WTC11 (cell line): ENCODE results near the gene INHA. TPM values are rescaled to one million over a fixed set of nuclear protein-coding genes. Genes with fewer than 3 reads are reported as not detected.

ENCODE experiments used
- ATAC-seq: fragments of 200-7000 bp; cut with Tn5 transposase; 2 replicates; pipeline ENCODE4 v1.10.0; 2021; ENCODE audit warnings: mild to moderate bottlenecking, moderate library complexity
- CTCF ChIA-PET: fragments of 300-600 bp; sonication (Branson Sonifier 250); formaldehyde crosslinking; loops from one replicate; lab custom pipeline; 2021; ENCODE audit warnings: antibody characterized with exemption; lab: Charles Lee
- POLR2A ChIA-PET: fragments of 350-600 bp; sonication (Branson Sonifier 250); formaldehyde crosslinking; loops from one replicate; lab custom pipeline; 2021; ENCODE audit warnings: antibody characterized with exemption; lab: Charles Lee
- DNase-seq: peaks from one replicate; pipeline ENCODE4 v3.0.0; 2021; ENCODE audit warnings: low spot score
- H3K27ac Mint-ChIP-seq: 2 replicates; pipeline ENCODE4 v1.8.0; 2021; ENCODE audit warnings: mixed read lengths
- H3K27me3 Mint-ChIP-seq: 2 replicates; pipeline ENCODE4 v1.8.0; 2021; ENCODE audit warnings: low read depth, mild to moderate bottlenecking, moderate library complexity, mixed read lengths
- H3K36me3 Mint-ChIP-seq: 2 replicates; pipeline ENCODE4 v1.8.0; 2021; ENCODE audit warnings: mixed read lengths
- H3K4me1 Mint-ChIP-seq: 2 replicates; pipeline ENCODE4 v1.8.0; 2022; ENCODE audit warnings: mixed read lengths
- H3K4me3 Mint-ChIP-seq: 2 replicates; pipeline ENCODE4 v1.8.0; 2021; ENCODE audit warnings: mild to moderate bottlenecking, moderate library complexity, mixed read lengths
- H3K9me3 Mint-ChIP-seq: 2 replicates; pipeline ENCODE4 v1.8.0; 2021; ENCODE audit warnings: mixed read lengths
- FOXJ3 ChIP-seq: sonication (generic); formaldehyde crosslinking; IDR thresholded peaks from 2 replicates; pipeline ENCODE4 v1.9.0; 2021; ENCODE audit warnings: missing genetic modification reagents, mild to moderate bottlenecking, borderline replicate concordance
- FOXP1 ChIP-seq: sonication (generic); formaldehyde crosslinking; IDR thresholded peaks from 2 replicates; pipeline ENCODE4 v1.8.0; 2022; ENCODE audit warnings: missing genetic modification reagents, mild to moderate bottlenecking, moderate library complexity, borderline replicate concordance
- IRF2 ChIP-seq: sonication (generic); formaldehyde crosslinking; IDR thresholded peaks from 2 replicates; pipeline ENCODE4 v1.8.0; 2022; ENCODE audit warnings: low read depth, missing genetic modification reagents, borderline replicate concordance
- NFE2L1 ChIP-seq: sonication (generic); formaldehyde crosslinking; IDR thresholded peaks from 2 replicates; pipeline ENCODE4 v1.8.1; 2023; ENCODE audit warnings: missing genetic modification reagents
- NR2C2 ChIP-seq: sonication (generic); formaldehyde crosslinking; IDR thresholded peaks from 2 replicates; pipeline ENCODE4 v1.8.0; 2022; ENCODE audit warnings: mild to moderate bottlenecking, missing genetic modification reagents
- RELA ChIP-seq: sonication (generic); formaldehyde crosslinking; IDR thresholded peaks from 2 replicates; pipeline ENCODE4 v1.8.1; 2022; ENCODE audit warnings: missing genetic modification reagents, mild to moderate bottlenecking, borderline replicate concordance
- ZBTB21 ChIP-seq: sonication (generic); formaldehyde crosslinking; IDR thresholded peaks from 2 replicates; pipeline ENCODE4 v1.8.1; 2023; ENCODE audit warnings: mild to moderate bottlenecking, missing genetic modification reagents, borderline replicate concordance
- ZNF121 ChIP-seq: sonication (generic); formaldehyde crosslinking; IDR thresholded peaks from 2 replicates; pipeline ENCODE4 v1.8.0; 2023; ENCODE audit warnings: missing genetic modification reagents
- ZNF232 ChIP-seq: sonication (generic); formaldehyde crosslinking; IDR thresholded peaks from 2 replicates; pipeline ENCODE4 v1.8.0; 2022; ENCODE audit warnings: mild to moderate bottlenecking, missing genetic modification reagents
- ZNF317 ChIP-seq: sonication (generic); formaldehyde crosslinking; IDR thresholded peaks from 2 replicates; pipeline ENCODE4 v1.8.1; 2023; ENCODE audit warnings: low read depth, mild to moderate bottlenecking, moderate library complexity, missing genetic modification reagents, borderline replicate concordance
- ZNF423 ChIP-seq: fragments of 250-450 bp; sonication (Bioruptor Pico); IDR thresholded peaks from 2 replicates; pipeline ENCODE4 v2.1.2; 2022; ENCODE audit warnings: mild to moderate bottlenecking, moderate library complexity
- total RNA-seq: library from RNA; stranded (reverse); gene quantifications from 3 replicates; pipeline ENCODE4 v1.2.3, GENCODE V29; 2021
- TF ChIP-seq, protein P1 (sequence below): sonication (generic); formaldehyde crosslinking; IDR thresholded peaks from 2 replicates; pipeline ENCODE4 v1.8.0; 2022; ENCODE audit warnings: missing genetic modification reagents
- TF ChIP-seq, protein P2 (sequence below): sonication (generic); formaldehyde crosslinking; IDR thresholded peaks from 2 replicates; pipeline ENCODE4 v1.8.1; 2023; ENCODE audit warnings: mild to moderate bottlenecking, missing genetic modification reagents
- TF ChIP-seq, protein P3 (sequence below): sonication (generic); formaldehyde crosslinking; IDR thresholded peaks from 2 replicates; pipeline ENCODE4 v1.8.1; 2023; ENCODE audit warnings: mild to moderate bottlenecking, missing genetic modification reagents
- TF ChIP-seq, protein P4 (sequence below): fragments of 250-450 bp; sonication (Bioruptor Pico); IDR thresholded peaks from 2 replicates; pipeline ENCODE4 v2.1.2; 2022; ENCODE audit warnings: mild to moderate bottlenecking, moderate library complexity
- TF ChIP-seq, protein P5 (sequence below): sonication (generic); formaldehyde crosslinking; IDR thresholded peaks from 2 replicates; pipeline ENCODE4 v1.8.1; 2023; ENCODE audit warnings: mild to moderate bottlenecking, missing genetic modification reagents, moderate library complexity
- TF ChIP-seq, protein P6 (sequence below): sonication (generic); formaldehyde crosslinking; IDR thresholded peaks from 2 replicates; pipeline ENCODE4 v1.8.0; 2022; ENCODE audit warnings: mild to moderate bottlenecking, missing genetic modification reagents
- TF ChIP-seq, protein P7 (sequence below): sonication (generic); formaldehyde crosslinking; IDR thresholded peaks from 2 replicates; pipeline ENCODE4 v1.8.1; 2023; ENCODE audit warnings: mild to moderate bottlenecking, moderate library complexity, missing genetic modification reagents

Gene INHA
- total RNA-seq, 1 experiment from 2014 or later: 1.4 TPM

DNA sequence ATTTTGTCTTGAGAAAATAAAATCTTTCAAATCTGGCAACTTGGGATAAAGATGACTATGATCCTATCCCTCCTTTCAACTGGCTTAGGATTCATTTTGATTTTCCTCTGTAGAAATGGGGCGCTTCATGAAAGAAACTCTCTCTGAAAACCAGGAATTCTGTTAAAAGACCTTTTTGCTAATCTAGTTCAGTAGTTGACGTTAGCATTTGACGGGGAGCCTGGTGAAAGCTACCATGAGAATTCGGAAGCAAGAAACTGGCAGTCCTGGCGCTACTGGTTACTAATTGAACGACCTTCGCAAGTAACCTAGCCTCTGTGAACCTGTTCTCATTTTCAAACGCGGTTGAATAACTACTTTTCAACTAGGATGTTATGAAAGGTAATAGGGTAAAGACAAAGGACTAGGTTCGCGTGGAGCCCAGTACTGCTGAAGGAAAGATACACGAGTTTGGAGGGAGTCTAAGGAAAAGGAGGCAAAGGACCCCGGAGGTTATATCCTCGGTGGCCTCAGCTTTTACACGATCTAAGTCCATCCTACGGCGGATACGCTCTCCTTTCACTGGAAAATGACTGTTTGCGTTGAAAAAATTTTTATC is 24.9 kb downstream of the INHA start:
- TF ChIP-seq, protein P1, sequence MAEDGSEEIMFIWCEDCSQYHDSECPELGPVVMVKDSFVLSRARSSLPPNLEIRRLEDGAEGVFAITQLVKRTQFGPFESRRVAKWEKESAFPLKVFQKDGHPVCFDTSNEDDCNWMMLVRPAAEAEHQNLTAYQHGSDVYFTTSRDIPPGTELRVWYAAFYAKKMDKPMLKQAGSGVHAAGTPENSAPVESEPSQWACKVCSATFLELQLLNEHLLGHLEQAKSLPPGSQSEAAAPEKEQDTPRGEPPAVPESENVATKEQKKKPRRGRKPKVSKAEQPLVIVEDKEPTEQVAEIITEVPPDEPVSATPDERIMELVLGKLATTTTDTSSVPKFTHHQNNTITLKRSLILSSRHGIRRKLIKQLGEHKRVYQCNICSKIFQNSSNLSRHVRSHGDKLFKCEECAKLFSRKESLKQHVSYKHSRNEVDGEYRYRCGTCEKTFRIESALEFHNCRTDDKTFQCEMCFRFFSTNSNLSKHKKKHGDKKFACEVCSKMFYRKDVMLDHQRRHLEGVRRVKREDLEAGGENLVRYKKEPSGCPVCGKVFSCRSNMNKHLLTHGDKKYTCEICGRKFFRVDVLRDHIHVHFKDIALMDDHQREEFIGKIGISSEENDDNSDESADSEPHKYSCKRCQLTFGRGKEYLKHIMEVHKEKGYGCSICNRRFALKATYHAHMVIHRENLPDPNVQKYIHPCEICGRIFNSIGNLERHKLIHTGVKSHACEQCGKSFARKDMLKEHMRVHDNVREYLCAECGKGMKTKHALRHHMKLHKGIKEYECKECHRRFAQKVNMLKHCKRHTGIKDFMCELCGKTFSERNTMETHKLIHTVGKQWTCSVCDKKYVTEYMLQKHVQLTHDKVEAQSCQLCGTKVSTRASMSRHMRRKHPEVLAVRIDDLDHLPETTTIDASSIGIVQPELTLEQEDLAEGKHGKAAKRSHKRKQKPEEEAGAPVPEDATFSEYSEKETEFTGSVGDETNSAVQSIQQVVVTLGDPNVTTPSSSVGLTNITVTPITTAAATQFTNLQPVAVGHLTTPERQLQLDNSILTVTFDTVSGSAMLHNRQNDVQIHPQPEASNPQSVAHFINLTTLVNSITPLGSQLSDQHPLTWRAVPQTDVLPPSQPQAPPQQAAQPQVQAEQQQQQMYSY (CRISPR knock-in tag): no peak
- TF ChIP-seq, protein P2, sequence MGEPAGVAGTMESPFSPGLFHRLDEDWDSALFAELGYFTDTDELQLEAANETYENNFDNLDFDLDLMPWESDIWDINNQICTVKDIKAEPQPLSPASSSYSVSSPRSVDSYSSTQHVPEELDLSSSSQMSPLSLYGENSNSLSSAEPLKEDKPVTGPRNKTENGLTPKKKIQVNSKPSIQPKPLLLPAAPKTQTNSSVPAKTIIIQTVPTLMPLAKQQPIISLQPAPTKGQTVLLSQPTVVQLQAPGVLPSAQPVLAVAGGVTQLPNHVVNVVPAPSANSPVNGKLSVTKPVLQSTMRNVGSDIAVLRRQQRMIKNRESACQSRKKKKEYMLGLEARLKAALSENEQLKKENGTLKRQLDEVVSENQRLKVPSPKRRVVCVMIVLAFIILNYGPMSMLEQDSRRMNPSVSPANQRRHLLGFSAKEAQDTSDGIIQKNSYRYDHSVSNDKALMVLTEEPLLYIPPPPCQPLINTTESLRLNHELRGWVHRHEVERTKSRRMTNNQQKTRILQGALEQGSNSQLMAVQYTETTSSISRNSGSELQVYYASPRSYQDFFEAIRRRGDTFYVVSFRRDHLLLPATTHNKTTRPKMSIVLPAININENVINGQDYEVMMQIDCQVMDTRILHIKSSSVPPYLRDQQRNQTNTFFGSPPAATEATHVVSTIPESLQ (CRISPR knock-in tag): no peak
- TF ChIP-seq ZNF121 (CRISPR knock-in tag) (no peak), RELA (no peak), ZNF232 (CRISPR knock-in tag) (no peak), FOXJ3 (CRISPR knock-in tag) (no peak), ZNF423 (no peak), ZNF317 (CRISPR knock-in tag) (no peak), ZBTB21 (CRISPR knock-in tag) (no peak), NFE2L1 (CRISPR knock-in tag) (no peak), IRF2 (CRISPR knock-in tag) (no peak)
- TF ChIP-seq, protein P3, sequence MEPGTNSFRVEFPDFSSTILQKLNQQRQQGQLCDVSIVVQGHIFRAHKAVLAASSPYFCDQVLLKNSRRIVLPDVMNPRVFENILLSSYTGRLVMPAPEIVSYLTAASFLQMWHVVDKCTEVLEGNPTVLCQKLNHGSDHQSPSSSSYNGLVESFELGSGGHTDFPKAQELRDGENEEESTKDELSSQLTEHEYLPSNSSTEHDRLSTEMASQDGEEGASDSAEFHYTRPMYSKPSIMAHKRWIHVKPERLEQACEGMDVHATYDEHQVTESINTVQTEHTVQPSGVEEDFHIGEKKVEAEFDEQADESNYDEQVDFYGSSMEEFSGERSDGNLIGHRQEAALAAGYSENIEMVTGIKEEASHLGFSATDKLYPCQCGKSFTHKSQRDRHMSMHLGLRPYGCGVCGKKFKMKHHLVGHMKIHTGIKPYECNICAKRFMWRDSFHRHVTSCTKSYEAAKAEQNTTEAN (CRISPR knock-in tag): no peak
- no peak for ATAC-seq
- ChIA-PET CTCF (interaction anchor here (1.1 to 5.6 kb wide), 15 partner anchors 13 to 493 kb away, joined by 3 to 53 read pairs (median 4); partner anchors contain the start of genes CHPF, GMPPA, INHA and OBSL1), POLR2A (interaction anchor here (0.8 to 3.6 kb wide), 7 partner anchors 20 to 53 kb away, joined by 3 to 24 read pairs (median 14); partner anchors contain the start of genes CHPF, INHA, OBSL1 and TMEM198)
- Mint-ChIP-seq H3K27ac (peak overlapping the region; percentile 99), H3K4me1 (peaks cover 36% of the 10 kb centered on the region), H3K4me3 (peak overlapping the region; percentile 97), H3K27me3 (no peaks in the 10 kb centered on the region), H3K36me3 (peaks cover 2% of the 10 kb centered on the region; the same call in 1 of the 2 replicates), H3K9me3 (no peaks in the 10 kb centered on the region)
- DNase-seq: no peak

DNA sequence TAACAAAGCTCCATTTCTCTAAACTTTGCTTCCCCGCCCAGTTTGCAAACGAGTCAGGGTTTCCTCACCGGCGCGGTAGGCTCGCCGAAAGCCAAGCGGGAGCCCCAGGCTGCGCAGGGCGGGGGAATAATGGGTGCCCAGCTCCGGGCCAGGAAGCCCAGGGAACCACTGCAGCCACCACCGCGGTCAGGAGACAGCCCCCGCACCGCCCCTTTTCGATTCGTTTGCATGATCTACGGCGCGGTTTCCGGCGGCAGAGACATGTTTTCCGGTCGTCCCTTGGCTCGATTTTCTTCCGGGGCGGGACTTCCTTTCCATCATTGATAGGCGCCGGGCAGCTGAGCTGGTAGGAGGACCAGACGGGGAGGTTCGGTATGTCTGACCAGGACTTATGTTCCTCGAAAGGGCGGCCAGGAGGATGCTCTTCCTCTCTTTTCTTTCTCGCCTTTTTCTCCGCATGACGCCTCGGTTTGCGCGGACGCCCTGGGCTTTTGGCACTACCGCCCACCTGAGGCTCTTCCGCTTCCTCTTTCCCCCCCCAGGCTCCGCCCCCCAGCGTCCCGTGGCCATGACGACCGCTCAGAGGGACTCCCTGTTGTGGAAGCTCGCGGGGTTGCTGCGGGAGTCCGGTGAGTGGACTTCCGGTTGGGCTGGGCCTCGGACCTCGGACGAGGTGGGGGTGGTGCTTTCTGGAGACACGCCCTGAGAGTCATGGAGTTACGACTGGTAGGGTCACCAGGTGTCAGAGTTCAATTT is 25.6 kb downstream of the INHA start, which contains the start of gene STK11IP:
Gene STK11IP, plus strand, starts transcription at position 306 of the 756 bp plus-strand sequence. Its CDS starts 263 bp downstream, at position 569.
- CTCF ChIA-PET: interaction anchor here (0.5 to 5.6 kb wide), 19 partner anchors 12 to 493 kb away, joined by 3 to 53 read pairs (median 4); partner anchors contain the start of genes CHPF, DNPEP, GMPPA and INHA
- Mint-ChIP-seq H3K9me3 (no peaks in the 10 kb centered on the region), H3K27me3 (no peaks in the 10 kb centered on the region), H3K4me3 (peak within 1 kb of the TSS; percentile 97), H3K36me3 (peaks cover 4% of the 10 kb centered on the region), H3K4me1 (peaks cover 33% of the 10 kb centered on the region), H3K27ac (peak within 1 kb of the TSS; percentile 99)
- POLR2A ChIA-PET: interaction anchor here (0.6 to 3.6 kb wide), 11 partner anchors 20 to 101 kb away, joined by 3 to 24 read pairs (median 5); partner anchors contain the start of genes CHPF, GMPPA, INHA and OBSL1
- DNase-seq (peak; percentile 94), ATAC-seq (peak; percentile 89)
- TF ChIP-seq, protein P4, sequence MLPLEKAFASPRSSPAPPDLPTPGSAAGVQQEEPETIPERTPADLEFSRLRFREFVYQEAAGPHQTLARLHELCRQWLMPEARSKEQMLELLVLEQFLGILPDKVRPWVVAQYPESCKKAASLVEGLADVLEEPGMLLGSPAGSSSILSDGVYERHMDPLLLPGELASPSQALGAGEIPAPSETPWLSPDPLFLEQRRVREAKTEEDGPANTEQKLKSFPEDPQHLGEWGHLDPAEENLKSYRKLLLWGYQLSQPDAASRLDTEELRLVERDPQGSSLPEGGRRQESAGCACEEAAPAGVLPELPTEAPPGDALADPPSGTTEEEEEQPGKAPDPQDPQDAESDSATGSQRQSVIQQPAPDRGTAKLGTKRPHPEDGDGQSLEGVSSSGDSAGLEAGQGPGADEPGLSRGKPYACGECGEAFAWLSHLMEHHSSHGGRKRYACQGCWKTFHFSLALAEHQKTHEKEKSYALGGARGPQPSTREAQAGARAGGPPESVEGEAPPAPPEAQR (CRISPR knock-in tag): no peak
- TF ChIP-seq, protein P5, sequence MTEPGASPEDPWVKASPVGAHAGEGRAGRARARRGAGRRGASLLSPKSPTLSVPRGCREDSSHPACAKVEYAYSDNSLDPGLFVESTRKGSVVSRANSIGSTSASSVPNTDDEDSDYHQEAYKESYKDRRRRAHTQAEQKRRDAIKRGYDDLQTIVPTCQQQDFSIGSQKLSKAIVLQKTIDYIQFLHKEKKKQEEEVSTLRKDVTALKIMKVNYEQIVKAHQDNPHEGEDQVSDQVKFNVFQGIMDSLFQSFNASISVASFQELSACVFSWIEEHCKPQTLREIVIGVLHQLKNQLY (CRISPR knock-in tag): no peak
- TF ChIP-seq, protein P6, sequence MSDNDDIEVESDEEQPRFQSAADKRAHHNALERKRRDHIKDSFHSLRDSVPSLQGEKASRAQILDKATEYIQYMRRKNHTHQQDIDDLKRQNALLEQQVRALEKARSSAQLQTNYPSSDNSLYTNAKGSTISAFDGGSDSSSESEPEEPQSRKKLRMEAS: peak; percentile 13; the same call in 1 of the 2 replicates
- TF ChIP-seq FOXP1 (CRISPR knock-in tag) (peak; percentile 54; the same call in 1 of the 2 replicates), NR2C2 (CRISPR knock-in tag) (no peak), ZNF121 (CRISPR knock-in tag) (no peak)
- TF ChIP-seq, protein P7, sequence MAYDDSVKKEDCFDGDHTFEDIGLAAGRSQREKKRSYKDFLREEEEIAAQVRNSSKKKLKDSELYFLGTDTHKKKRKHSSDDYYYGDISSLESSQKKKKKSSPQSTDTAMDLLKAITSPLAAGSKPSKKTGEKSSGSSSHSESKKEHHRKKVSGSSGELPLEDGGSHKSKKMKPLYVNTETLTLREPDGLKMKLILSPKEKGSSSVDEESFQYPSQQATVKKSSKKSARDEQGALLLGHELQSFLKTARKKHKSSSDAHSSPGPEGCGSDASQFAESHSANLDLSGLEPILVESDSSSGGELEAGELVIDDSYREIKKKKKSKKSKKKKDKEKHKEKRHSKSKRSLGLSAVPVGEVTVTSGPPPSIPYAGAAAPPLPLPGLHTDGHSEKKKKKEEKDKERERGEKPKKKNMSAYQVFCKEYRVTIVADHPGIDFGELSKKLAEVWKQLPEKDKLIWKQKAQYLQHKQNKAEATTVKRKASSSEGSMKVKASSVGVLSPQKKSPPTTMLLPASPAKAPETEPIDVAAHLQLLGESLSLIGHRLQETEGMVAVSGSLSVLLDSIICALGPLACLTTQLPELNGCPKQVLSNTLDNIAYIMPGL (CRISPR knock-in tag): peak; percentile 77
- TF ChIP-seq, protein P2 (CRISPR knock-in tag): no peak
